Measurements from ENCODE around the gene BOC. TPM values are rescaled to one million over a fixed set of nuclear protein-coding genes. Genes with fewer than 3 reads are reported as not detected.

Gene BOC
- total and polyA plus RNA-seq, 10 of the 15 experiments (the other 5 are each of a cell fraction or from before 2014, with no cell fraction given) = 0.18 TPM; not detected in 9

DNA sequence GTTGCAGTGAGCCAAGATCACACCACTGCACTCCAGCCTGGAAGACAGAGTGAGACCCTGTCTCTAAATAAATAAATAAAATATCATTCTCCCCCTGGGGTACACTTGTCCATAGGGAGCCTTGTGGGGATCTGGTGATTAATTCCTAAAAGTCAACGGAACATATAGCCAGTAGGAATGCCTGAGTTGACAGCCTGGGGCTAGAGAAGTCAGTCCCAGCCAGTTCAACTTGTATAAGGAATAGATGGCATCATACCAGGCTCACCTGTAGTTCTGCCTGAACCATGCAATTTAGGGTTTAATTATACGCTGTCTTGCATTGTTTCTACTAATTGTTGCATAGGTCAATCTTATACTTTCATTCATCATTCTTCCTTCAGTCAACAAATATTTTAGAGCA is 5.9 kb upstream of the BOC start:
- no peak for TF ChIP-seq BHLHE40 (IDR thresholded peaks at IDR 0.05; ENCODE audit: borderline replicate concordance in 1 of 2, low read depth in 2 of 2, low read length in 1 of 2)
- TF ChIP-seq CBX5 (IDR thresholded peaks at IDR 0.05; ENCODE audit: low read depth) = no peak
- no peak for TF ChIP-seq MEF2B (IDR thresholded peaks at IDR 0.05; ENCODE audit: partially characterized antibody, poor library complexity, severe bottlenecking)
- TF ChIP-seq EED (IDR thresholded peaks at IDR 0.05; ENCODE audit: low read depth) = no peak
- no peak for TF ChIP-seq SUPT20H (IDR thresholded peaks at IDR 0.05; ENCODE audit: borderline replicate concordance, control insufficient read depth, low read depth, low read length)
- TF ChIP-seq SMAD5 (IDR thresholded peaks at IDR 0.05; ENCODE audit: low read depth) = no peak
- no peak for TF ChIP-seq EZH2 (IDR thresholded peaks at IDR 0.05; ENCODE audit: borderline replicate concordance, control insufficient read depth, low read depth, low read length)
- TF ChIP-seq ZNF217 (IDR thresholded peaks at IDR 0.05) = no peak
- TF ChIP-seq JUND (IDR thresholded peaks at IDR 0.05; ENCODE audit: low read depth, low read length) = no peak
- TF ChIP-seq TCF7 (IDR thresholded peaks at IDR 0.05; ENCODE audit: borderline replicate concordance) = no peak
- TF ChIP-seq ZNF622 (IDR thresholded peaks at IDR 0.05) = no peak
- no peak for TF ChIP-seq ZNF24 (IDR thresholded peaks at IDR 0.05)
- TF ChIP-seq, protein P1, sequence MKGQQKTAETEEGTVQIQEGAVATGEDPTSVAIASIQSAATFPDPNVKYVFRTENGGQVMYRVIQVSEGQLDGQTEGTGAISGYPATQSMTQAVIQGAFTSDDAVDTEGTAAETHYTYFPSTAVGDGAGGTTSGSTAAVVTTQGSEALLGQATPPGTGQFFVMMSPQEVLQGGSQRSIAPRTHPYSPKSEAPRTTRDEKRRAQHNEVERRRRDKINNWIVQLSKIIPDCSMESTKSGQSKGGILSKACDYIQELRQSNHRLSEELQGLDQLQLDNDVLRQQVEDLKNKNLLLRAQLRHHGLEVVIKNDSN (IDR thresholded peaks at IDR 0.05; ENCODE audit: borderline replicate concordance, extremely low read length, insufficient read depth, low read depth, low read length) = no peak
- TF ChIP-seq POLR2AphosphoS2 (IDR thresholded peaks at IDR 0.05; ENCODE audit: low read depth, low read length) = no peak
- no peak for TF ChIP-seq HDAC6 (IDR thresholded peaks at IDR 0.05; ENCODE audit: unreplicated experiment)
- no peak overlapping the region for H3K27ac ChIP-seq (ENCODE audit: control insufficient read depth, insufficient read depth)
- BruUV-seq (replicated peaks) = no TSS peak
- peaks cover 2 to 7% of the 10 kb centered on the region in 2 experiments; a peak in 3 of 4 replicates for H3K27me3 ChIP-seq (replicated peaks in 1 of 2; ENCODE audit: control insufficient read depth in 2 of 2, insufficient read depth in 2 of 2, low read length in 1 of 2)
- no peaks in the 10 kb centered on the region for H3K79me2 ChIP-seq (ENCODE audit: control insufficient read depth, insufficient read depth, low read length)
- ChIA-PET RAD21 (ENCODE audit: unreplicated experiment) (no interaction called here), POLR2A (no interaction called here), CTCF (no interaction called here), SMC1A (ENCODE audit: uncharacterized antibody, unreplicated experiment) (interaction anchor here (0.5 to 0.6 kb wide), 2 partner anchors 22 to 1709 kb away, joined by 3 read pairs; no protein-coding TSS in a partner anchor)
- in situ Hi-C loops (cut with MboI) (no loop called here), intact Hi-C loops (cut with micrococcal nuclease; ENCODE audit: unreplicated experiment) (no loop called here)
- H3K9ac ChIP-seq (ENCODE audit: control insufficient read depth, insufficient read depth, low read length) = no peak overlapping the region
- H3K4me2 ChIP-seq (ENCODE audit: control insufficient read depth, insufficient read depth) = no peak overlapping the region
- H2AFZ ChIP-seq (ENCODE audit: control insufficient read depth, low read depth, low read length) = no peak overlapping the region
- no peaks in the 10 kb centered on the region for H3K36me3 ChIP-seq (ENCODE audit: control insufficient read depth in 2 of 2, insufficient read depth in 2 of 2, low read length in 1 of 2)
- H4K20me1 ChIP-seq (ENCODE audit: control insufficient read depth, insufficient read depth) = no peaks in the 10 kb centered on the region
- DNase-seq (ENCODE audit: low read depth, low spot score) = no peak
- WGBS (ENCODE audit: insufficient coverage, insufficient replicate concordance, low lambda C conversion rate, missing lambda C conversion rate) = 52% methylated on average over 2 of the region's 2 CpGs
- ATAC-seq = no peak
- no peaks in the 10 kb centered on the region for H3K4me1 ChIP-seq (ENCODE audit: control insufficient read depth, insufficient read depth, low read length)
- no peak for FAIRE-seq
- no peaks in the 10 kb centered on the region for H3K9me3 ChIP-seq (replicated peaks; ENCODE audit: control insufficient read depth, insufficient read depth, low read length)
- no peak overlapping the region for H3K4me3 ChIP-seq

All from GM12878 (cell line).